Measurements from ENCODE around the gene CLDN4. TPM values are rescaled to one million over a fixed set of nuclear protein-coding genes. Genes with fewer than 3 reads are reported as not detected.

CLDN4 gene
- total RNA-seq, 4 donors from 2014 or later, result 0.42 to 2.0 (median 0.66) TPM; not detected in 1

DNA sequence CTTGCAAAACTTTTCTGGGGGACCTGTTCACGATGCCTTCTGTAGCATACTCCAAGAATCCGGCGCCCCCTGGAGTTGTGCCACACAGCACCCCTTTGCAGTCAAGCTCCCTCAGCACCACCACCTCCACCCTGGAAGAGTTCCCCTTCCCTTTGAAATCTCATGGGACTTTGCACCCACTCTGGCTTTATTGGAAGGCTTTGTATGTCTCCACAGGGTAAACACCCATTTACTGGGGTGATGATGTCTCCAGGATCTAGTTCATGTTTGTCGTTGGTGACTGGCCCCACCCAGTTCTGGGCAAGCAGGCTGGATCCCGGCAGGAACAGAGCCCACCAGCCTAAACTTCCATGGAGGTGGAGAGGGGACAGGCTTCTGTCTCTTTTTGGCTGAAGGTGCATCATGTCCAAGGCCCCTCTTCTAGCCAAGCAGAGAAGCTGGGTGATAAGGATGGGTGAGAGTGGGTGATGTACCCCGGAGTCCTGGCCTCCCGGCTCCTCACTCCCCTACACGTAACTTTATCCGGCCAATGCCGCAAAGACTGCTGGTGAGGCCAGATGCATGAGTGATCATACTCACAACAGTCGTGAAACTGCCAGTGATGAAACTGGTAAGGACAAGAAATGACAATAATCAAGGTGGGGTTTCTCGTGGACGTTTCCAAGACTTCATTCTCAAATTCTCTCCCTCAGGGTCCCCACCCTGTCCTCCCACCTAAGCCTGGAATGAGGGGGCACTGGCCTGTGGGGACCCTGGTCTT lies 695 bp upstream of the CLDN4 start:
- Histone ChIP-seq H3K27ac (peak overlapping the region in 1 of 4 donors; percentile 76), H3K4me3 (no peak overlapping the region), H3K4me1 (peaks cover 0 to 26% (median 4%) of the 10 kb centered on the region in 4 donors), H3K36me3 (no peaks in the 10 kb centered on the region), H3K9me3 (no peaks in the 10 kb centered on the region), H3K27me3 (peaks cover 0 to 27% of the 10 kb centered on the region in 2 donors)
- no peak for DNase-seq (ENCODE audit: low spot score in 2 of 2)
- WGBS, 2 donors, result 69 to 76% methylated on average over 13 of the region's 13 CpGs
- TF ChIP-seq, protein P1, sequence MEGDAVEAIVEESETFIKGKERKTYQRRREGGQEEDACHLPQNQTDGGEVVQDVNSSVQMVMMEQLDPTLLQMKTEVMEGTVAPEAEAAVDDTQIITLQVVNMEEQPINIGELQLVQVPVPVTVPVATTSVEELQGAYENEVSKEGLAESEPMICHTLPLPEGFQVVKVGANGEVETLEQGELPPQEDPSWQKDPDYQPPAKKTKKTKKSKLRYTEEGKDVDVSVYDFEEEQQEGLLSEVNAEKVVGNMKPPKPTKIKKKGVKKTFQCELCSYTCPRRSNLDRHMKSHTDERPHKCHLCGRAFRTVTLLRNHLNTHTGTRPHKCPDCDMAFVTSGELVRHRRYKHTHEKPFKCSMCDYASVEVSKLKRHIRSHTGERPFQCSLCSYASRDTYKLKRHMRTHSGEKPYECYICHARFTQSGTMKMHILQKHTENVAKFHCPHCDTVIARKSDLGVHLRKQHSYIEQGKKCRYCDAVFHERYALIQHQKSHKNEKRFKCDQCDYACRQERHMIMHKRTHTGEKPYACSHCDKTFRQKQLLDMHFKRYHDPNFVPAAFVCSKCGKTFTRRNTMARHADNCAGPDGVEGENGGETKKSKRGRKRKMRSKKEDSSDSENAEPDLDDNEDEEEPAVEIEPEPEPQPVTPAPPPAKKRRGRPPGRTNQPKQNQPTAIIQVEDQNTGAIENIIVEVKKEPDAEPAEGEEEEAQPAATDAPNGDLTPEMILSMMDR (IDR thresholded peaks at IDR 0.05), result no peak
- TF ChIP-seq POLR2A (IDR thresholded peaks at IDR 0.05) (no peak), EP300 (IDR thresholded peaks at IDR 0.05) (no peak)

DNA sequence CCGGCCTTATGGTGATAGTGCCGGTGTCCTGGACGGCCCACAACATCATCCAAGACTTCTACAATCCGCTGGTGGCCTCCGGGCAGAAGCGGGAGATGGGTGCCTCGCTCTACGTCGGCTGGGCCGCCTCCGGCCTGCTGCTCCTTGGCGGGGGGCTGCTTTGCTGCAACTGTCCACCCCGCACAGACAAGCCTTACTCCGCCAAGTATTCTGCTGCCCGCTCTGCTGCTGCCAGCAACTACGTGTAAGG lies 713 bp downstream of the CLDN4 start:
- no peak for DNase-seq (ENCODE audit: low spot score in 2 of 2)
- H3K9me3 ChIP-seq, result no peaks in the 10 kb centered on the region
- peaks cover 0 to 26% (median 4%) of the 10 kb centered on the region in 4 donors for H3K4me1 ChIP-seq
- H3K27ac ChIP-seq, result peak overlapping the region in 1 of 4 donors; percentile 75
- H3K27me3 ChIP-seq, result peaks cover 0 to 27% of the 10 kb centered on the region in 2 donors
- TF ChIP-seq POLR2A (IDR thresholded peaks at IDR 0.05), result no peak
- H3K36me3 ChIP-seq, result no peaks in the 10 kb centered on the region
- H3K4me3 ChIP-seq, result peak overlapping the region in 2 of 4 donors; percentile 7 to 32
- 77 to 78% methylated on average over 6 to 16 of the region's 16 CpGs for WGBS, 2 donors

DNA sequence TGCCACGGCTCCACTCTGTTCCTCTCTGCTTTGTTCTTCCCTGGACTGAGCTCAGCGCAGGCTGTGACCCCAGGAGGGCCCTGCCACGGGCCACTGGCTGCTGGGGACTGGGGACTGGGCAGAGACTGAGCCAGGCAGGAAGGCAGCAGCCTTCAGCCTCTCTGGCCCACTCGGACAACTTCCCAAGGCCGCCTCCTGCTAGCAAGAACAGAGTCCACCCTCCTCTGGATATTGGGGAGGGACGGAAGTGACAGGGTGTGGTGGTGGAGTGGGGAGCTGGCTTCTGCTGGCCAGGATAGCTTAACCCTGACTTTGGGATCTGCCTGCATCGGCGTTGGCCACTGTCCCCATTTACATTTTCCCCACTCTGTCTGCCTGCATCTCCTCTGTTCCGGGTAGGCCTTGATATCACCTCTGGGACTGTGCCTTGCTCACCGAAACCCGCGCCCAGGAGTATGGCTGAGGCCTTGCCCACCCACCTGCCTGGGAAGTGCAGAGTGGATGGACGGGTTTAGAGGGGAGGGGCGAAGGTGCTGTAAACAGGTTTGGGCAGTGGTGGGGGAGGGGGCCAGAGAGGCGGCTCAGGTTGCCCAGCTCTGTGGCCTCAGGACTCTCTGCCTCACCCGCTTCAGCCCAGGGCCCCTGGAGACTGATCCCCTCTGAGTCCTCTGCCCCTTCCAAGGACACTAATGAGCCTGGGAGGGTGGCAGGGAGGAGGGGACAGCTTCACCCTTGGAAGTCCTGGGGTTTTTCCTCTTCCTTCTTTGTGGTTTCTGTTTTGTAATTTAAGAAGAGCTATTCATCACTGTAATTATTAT lies 1.2 kb downstream of the CLDN4 start:
- Histone ChIP-seq H3K36me3 (no peaks in the 10 kb centered on the region), H3K9me3 (no peaks in the 10 kb centered on the region), H3K27me3 (peaks cover 0 to 27% of the 10 kb centered on the region in 2 donors), H3K27ac (peak overlapping the region in 1 of 4 donors; percentile 75), H3K4me3 (peak overlapping the region in 2 of 4 donors; percentile 7 to 32), H3K4me1 (peaks cover 0 to 26% (median 3%) of the 10 kb centered on the region in 4 donors)
- DNase-seq (ENCODE audit: low spot score in 2 of 2), result no peak
- TF ChIP-seq POLR2A (IDR thresholded peaks at IDR 0.05), result no peak
- TF ChIP-seq, protein P1 (IDR thresholded peaks at IDR 0.05), result no peak
- no peak for TF ChIP-seq EP300 (IDR thresholded peaks at IDR 0.05)
- 49 to 53% methylated on average over 16 of the region's 16 CpGs for WGBS, 2 donors

DNA sequence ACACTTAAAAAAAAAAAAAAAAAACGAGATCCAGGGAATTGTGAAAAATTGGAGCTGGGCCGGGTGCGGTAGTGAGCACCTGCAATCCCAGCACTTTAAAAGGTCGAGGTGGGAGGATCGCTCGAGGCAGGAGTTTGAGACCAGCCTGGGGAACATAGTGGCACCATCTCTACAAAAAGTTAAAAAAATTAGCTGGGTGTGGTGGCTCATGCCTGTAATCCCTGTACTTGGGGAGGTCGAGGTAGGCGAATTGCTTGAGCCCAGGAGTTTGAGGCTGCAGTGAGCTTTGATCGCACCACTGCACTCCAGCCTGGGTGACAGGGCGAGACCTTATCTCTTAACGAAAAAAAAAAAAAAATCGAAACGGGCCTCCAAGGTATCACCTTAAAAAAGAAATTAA lies 2.0 kb downstream of the CLDN4 start:
- Histone ChIP-seq H3K4me1 (peaks cover 0 to 22% (median 0%) of the 10 kb centered on the region in 4 donors), H3K27ac (peak overlapping the region in 1 of 4 donors; percentile 13), H3K36me3 (no peaks in the 10 kb centered on the region), H3K27me3 (peaks cover 0 to 27% of the 10 kb centered on the region in 2 donors), H3K4me3 (no peak overlapping the region), H3K9me3 (no peaks in the 10 kb centered on the region)
- DNase-seq (ENCODE audit: low spot score in 2 of 2), result no peak
- TF ChIP-seq, protein P1 (IDR thresholded peaks at IDR 0.05), result no peak
- TF ChIP-seq EP300 (IDR thresholded peaks at IDR 0.05) (no peak), POLR2A (IDR thresholded peaks at IDR 0.05) (no peak)
- WGBS, 2 donors, result 67 to 70% methylated on average over 13 of the region's 13 CpGs

DNA sequence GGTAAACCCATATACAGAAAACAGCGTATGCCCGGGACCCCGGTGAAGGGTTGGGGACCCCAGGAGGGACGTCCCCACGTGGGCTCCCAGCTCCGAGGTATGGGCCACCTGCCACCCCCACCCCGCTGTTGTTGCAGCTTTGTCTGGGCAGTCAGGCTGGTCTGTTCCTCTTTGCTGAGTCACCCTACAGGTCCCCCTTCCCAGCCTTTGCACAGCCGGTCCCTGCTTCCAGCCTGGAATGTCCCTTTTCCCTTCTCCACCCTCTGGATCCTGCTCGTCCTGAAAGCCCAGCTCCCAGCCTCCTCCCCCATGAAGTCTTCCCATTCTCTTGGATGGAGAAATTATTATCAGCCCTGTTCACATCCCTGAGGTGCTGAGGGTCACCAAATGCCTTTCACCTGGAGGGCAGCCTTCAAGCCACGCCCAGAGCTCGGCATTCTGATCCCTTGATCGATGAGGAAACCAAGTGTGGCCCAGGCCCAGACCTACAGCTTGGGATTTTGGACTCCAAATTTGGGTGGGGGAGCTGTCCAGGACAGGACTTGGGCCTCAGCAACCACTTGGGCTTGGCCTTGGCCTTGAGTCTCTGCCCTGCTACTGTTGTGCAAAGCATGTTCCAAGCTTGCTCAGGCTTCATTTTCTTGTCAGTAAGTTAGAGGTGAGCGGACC lies 2.6 kb downstream of the CLDN4 start:
- Histone ChIP-seq H3K27ac (peak overlapping the region in 1 of 4 donors; percentile 13), H3K4me3 (no peak overlapping the region), H3K27me3 (peaks cover 0 to 27% of the 10 kb centered on the region in 2 donors), H3K4me1 (peaks cover 0 to 16% (median 0%) of the 10 kb centered on the region in 4 donors), H3K9me3 (no peaks in the 10 kb centered on the region), H3K36me3 (no peaks in the 10 kb centered on the region)
- TF ChIP-seq, protein P1 (IDR thresholded peaks at IDR 0.05), result no peak
- TF ChIP-seq POLR2A (IDR thresholded peaks at IDR 0.05) (no peak), EP300 (IDR thresholded peaks at IDR 0.05) (no peak)
- WGBS, 2 donors, result 60 to 70% methylated on average over 13 of the region's 13 CpGs
- DNase-seq (ENCODE audit: low spot score in 2 of 2), result no peak
